HG03135 (cell line): ENCODE results near the gene SCNN1B.
"Not testable (repeated sequence)": the region's sequence is repeated elsewhere in the genome, so short reads cannot be mapped to it uniquely, and the experiment has no call there.

Experiments used
- ATAC-seq: cut with Tn5 transposase; IDR thresholded peaks from one replicate; pipeline ENCODE4 v1.9.1; 2021; ENCODE audit warnings: mild to moderate bottlenecking, moderate library complexity; ENCODE audit not compliant: unreplicated experiment

Gene SCNN1B

DNA sequence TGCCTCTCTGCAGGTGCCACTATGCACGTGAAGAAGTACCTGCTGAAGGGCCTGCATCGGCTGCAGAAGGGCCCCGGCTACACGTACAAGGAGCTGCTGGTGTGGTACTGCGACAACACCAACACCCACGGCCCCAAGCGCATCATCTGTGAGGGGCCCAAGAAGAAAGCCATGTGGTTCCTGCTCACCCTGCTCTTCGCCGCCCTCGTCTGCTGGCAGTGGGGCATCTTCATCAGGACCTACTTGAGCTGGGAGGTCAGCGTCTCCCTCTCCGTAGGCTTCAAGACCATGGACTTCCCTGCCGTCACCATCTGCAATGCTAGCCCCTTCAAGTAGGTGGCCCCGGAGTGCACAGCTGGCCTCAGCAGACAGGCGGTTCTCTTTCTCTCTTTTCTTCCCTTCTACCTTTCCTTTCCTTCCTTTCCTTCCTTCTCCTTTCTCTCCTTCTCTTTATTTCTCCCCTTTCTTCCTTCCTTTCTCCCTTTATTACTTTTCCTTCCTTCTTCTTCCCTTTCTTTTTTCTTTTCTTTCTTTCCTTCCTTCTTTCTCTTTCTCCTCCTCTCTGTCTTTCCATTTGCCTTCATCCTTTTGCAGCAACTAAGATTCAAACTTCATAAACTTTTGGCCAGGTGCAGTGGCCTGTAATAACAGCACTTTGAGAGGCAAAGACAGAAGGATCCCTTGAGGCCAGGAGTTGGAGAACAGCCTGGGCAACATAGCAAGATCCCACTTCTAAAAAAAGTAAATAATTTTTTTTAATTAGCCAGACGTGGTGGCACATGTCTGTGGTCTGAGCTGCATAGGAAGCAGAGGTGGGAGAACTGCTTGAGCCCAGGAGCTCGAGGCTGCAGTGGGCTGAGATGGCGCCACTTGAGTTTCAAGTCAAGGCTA lies 46.7 kb downstream of the SCNN1B start:
- no peak for ATAC-seq

DNA sequence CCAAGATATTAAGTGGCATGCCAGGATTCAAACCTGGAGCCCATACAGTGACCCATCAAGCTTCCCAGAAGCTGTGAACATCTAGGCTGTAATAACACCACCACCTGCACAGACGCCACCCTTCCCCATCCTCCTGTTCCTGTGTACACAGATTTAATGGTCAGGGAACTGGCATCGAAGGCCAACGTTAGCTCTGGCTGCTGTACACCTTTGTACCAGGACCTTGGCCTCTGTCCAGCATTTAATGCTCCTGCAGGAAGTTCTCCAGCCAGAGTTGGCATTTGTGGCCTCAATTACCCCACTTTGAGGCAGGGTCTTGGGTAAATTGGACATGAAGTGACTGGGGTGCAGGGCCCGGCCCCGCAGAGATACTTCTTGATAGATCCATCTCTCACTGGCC lies 49.3 kb downstream of the SCNN1B start:
- no peak for ATAC-seq

DNA sequence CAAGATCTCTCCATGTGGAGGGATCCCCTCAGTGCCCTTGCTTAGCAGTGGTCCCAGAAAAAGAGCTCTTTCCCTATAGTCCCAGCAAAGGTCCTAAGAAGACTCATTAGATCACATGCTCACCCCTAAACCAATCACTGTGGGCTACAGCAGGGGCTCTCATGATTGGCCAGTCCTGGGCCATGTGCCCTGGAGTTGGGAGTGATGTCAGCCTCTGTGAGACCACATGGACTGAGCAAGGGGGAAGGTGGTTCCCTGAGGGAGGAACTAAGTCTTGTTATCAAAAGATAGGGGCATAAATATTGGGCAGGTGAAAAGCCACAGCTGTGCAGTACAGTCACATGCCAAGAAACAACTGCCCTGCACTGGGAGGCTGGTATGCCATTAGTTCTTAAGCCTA lies 51.3 kb downstream of the SCNN1B start:
- no peak for ATAC-seq

- no peak for ATAC-seq
Measured at GRCh38 chr16:23354246-23354645, 52.1 kb downstream of the SCNN1B start.

GRCh38 chr16:23355106-23355670 lies 53.1 kb downstream of the SCNN1B start:
- no peak for ATAC-seq

DNA sequence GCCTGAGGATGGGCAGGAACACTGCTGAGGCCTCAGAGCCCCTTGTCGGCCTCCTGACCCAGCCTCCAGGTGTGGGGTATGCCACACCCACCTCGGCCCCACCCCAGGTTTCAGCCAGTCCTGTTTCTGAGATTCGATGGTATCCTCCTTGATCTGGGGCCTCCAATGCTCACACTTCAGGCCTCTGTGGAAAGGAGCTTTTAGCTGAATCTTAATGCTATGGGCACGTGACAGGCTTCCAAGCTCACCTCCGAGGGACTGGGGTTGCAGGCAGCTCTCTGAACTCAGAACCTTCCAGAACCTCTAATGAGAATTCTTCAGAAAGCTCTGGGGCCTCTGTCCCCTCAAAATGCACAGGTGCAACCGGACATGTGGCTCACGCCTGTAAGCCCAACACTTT lies 54.8 kb downstream of the SCNN1B start:
- ATAC-seq: no peak

- ATAC-seq: no peak
Measured at GRCh38 chr16:23357761-23358290, 55.7 kb downstream of the SCNN1B start.

- no peak for ATAC-seq
Measured at GRCh38 chr16:23359092-23359760, 57.1 kb downstream of the SCNN1B start.

DNA sequence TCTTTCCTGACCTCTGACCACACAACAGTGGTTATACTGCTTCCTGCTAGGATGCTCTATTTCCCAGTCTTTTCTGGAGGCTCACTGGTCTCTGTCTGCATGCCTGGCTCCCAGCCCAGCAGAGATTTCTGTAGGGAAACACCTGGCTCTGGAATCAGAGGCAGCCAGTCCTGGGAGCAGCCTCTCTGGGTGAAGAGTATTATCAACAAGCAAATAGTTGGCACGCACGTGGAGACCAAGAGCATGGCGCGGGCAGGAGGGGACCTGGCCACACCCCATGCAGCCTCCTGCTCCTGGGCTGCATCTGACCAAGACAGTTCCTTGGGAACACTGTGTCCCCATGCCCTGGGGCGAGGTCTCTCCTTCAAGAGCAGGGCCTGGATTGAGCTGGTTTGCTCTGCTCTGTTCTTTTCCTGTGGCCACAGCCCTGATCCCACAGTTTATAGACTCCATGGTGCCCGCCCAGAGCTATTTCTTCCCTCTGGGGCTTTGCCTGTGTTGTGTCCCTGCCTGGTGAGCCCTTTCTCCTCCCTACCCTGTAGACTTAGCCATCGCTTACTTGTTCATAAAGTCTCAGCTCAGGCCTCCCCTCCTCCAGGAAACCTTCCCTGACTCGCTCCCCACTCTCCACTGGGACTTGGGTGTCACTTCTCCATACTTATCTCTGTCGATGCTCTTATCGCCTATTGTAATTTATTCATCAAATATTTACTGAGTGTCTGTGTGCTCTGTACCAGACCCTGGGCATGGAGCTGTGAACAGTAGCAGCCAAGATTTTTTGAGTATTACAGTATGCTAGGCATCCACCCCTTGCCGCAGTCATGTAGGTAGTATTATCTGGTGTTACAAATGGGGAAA lies 60.6 kb downstream of the SCNN1B start:
- ATAC-seq: no peak

DNA sequence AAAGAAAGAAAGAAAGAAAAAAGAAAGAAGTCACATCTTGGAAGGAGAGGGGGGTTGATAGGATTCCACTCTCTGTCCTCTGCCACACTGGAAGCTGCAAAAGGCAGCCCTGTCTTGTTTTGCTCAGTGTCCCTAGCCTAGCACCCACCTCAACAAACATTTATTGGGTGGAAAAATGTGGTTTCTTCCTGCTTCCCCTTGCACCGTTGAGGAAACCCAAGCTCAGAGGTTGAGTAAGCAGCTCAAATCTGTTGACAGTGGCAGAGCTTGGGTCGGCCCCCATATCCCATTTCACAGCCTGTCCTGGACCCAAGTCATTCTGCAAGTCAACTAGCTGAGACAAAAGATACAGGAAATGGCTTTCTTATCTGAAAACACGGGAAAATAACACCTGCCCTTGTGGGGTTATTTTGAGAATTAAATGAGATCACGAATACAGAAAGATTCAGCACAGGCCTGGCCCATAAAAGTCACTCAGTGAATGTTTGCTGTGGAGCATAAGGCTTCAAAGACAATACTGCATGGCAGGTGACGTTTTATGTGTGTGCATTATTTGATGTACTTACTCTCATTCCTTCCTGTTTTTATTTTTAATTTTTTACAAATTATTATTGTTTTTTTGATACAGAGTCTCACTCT lies 63.6 kb downstream of the SCNN1B start:
- no peak for ATAC-seq

- not testable (repeated sequence) for ATAC-seq
Measured at GRCh38 chr16:23366341-23366740, 64.2 kb downstream of the SCNN1B start.

DNA sequence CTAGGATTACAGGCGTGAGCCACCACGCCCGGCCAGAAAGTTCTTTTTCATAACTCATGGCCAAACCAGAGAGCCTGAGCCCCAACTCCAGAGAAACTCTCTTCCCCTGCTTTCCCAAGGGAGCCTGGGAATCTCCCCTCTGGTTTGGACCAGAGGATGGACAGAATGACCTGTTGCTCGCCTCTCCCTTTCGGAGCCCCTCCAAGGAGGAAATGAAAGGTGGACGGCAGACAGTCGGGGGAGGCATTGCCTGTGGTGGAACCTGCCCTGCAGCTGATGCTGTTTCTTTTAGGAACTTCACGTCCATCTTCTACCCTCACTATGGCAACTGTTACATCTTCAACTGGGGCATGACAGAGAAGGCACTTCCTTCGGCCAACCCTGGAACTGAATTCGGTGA lies 65.5 kb downstream of the SCNN1B start:
- no peak for ATAC-seq

GRCh38 chr16:23367988-23368387 lies 65.9 kb downstream of the SCNN1B start:
- ATAC-seq: no peak

GRCh38 chr16:23368469-23368868 lies 66.4 kb downstream of the SCNN1B start:
- no peak for ATAC-seq

DNA sequence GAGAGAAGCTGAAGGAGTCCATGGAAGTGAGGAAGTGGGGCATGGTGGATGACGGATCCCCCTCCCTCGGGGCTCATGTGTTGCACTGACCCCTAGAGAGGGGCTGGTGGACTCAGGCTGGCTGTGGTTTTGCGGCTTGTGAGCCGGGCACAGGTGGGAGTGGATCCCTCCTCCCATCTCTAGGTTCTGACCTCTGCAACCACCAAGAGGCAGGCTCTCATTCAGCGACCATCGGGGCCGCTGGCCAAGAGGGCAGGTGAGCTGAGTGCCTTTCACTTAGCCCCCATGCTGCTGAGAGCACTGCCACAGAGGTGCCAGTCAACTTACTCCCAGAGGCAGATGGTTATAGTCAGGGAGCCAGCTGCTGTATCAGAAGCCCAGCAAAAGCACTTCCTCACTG lies 67.3 kb downstream of the SCNN1B start:
- ATAC-seq: no peak

GRCh38 chr16:23371368-23371767 lies 69.3 kb downstream of the SCNN1B start:
- ATAC-seq: no peak

GRCh38 chr16:23373436-23374219 lies 71.5 kb downstream of the SCNN1B start:
- ATAC-seq: no peak

DNA sequence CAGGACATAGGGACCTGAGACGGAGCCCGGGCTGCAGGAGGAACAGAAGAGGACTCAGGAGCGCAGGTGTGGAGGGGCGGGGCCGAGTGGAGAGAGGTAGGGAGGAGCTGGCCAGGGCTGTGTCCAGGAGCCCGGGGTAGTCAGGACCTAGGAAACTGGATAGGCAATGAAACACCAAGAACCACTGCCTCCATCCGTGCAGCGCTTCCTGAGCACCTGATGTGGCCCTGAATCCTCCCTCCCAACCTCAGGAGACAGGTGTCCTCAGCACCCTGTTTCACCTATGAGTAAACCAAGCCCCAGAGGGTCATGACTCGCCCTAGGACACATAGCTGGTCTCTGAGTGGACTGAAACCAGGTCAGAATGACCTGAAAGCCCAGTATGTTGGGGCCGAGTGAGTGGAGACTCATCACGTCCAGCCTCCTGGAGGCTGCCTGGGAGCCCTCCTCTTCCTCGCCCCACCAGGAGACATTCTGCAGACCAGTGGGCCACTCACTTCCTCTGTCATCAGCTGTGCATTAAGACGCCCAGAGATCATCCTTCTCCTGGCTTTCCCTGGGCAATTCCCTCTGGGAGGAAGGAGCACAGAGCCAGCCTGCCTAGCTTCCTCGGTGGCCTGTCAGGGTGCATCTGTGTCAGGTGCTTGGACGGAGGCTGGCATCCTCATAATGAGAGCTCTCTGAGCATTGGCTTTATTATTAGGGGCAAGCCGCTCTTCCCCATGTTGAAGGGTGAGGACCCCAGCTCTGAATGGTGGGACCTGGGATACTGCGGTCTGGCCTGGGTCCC lies 72.8 kb downstream of the SCNN1B start:
- no peak for ATAC-seq

GRCh38 chr16:23375643-23376042 lies 73.5 kb downstream of the SCNN1B start:
- ATAC-seq: no peak
